ENCODE results near the gene NFATC2.

NFATC2 gene

DNA sequence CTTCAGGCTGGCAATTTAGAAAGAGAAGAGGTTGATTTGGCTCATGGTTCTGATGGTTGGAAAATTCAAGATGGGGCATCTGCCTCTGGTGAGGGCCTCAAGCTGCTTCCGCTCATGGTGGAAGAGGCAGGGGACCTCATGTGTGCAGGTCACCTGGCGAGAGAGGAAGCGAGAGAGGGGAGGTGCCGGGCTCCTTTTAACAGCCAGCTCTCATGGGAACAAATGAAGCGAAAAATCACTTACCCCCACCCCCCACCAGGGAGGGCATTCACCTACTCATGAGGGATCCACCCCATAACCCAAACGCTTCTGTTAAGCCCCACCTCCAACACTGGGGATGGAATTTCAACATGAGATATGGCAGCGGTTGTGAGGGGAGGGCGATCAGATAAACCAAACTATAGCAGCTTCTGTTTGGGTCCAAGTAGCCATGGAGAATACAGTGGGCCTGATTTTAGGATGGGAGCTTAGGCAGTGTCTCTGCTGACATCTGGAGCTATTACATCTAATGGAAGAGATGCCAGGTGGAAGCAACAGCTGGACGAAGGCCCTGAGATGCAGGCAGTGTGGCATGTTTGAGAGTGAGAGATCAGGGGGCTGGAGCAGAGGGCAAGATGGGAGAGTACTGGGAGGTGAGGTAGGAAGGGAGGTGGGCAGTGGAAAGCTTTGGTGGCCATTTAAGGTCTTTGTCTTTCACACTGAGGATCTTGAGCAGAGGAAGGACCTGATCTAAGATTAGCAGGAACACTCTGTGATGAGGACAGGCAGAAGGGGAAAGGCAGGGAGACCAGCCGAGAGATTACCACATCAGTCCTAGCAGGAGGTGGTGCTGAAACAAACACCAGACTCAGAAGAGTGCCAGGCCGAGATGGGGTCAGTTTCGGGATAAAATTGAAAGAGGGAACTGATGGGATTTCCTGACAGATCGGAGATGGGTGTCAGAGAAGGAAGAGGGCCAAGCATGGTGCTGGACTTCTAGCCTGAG is 161.8 kb downstream of the NFATC2 start:
- DNase-seq (ENCODE audit: extremely low read depth in 1 of 2, low read depth in 1 of 2) = no peak

- DNase-seq (ENCODE audit: extremely low read depth in 1 of 2, low read depth in 1 of 2) = no peak
These were observed 162.7 kb downstream of the NFATC2 start for GRCh38 chr20:51379601-51380341.

DNA sequence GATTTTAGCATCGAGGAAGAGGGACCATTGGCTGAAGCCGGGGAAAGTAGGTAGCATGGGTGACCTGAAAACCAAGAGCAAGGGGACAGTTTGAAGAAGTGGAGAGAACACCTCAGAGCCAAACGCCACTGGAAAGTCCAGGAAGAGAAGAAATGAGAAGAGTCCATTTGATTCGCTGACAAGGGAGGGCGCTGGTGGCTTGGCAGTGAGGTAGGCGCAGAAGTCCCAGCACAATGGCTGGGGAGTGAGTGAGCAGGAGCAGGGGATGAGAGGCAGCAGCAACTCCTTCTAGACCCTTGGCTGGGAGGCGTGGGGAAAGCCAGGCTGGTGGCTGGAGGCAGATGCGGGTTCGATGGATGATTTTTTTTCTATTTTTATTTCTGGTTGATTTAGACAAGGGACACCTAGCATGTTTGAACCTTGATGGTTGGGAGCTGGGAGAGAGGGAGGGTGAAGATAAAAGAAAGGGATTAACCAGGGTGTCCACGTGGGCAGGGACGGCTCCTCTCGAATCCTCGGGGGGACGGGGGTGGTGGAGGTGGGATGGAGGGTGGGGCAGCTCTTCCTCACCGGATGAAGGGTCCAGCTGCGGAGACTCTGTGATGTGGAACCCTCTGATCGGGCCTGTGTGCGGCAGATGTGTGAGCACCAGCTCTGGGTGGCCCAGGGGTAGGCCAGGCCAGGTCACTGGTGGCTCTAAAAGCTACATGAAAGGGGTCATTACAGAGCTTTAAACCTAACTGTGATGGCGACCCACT is 164.2 kb downstream of the NFATC2 start:
- no peak for DNase-seq (ENCODE audit: extremely low read depth in 1 of 2, low read depth in 1 of 2)

GRCh38 chr20:51377132-51377531 is 165.4 kb downstream of the NFATC2 start:
- DNase-seq (ENCODE audit: extremely low read depth in 1 of 2, low read depth in 1 of 2) = no peak

DNA sequence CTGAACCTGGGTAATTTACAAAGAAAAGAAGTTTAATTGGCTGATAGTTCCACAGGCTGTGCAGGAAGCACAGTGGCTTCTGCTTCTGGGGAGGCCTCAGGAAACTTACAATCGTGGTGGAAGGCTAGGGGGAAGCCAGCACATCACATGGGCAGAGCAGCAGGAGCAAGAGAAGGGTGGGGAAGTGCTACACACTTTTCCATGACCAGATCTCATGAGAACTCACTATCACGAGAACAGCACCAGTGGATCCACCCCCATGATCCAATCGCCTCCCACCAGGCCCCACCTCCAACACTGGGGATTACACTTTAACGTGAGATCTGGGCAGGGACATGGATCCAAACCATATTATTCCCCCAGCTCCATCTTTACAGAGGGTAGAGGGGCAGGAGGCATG is 166.4 kb downstream of the NFATC2 start:
- no peak for DNase-seq (ENCODE audit: extremely low read depth in 1 of 2, low read depth in 1 of 2)

DNA sequence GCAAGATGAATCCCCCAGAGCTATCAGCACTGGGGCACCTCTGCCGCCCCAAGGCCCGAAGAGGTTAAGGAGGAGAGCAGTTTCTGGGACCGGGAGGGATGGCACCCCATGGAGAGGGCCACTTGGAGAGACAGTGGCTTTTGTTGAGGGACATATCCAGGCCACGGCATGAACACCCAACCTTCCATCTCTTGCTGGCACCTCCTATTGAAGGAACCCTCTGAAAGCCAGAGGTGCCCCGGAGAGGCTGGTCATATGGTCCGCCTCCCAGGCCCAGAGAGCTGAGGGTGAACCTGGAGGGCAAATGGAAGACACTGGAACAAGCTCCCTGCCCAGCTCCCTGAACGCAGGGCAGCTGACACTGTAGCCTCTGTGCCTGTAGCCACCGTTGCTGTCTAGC is 167.0 kb downstream of the NFATC2 start:
- no peak for DNase-seq (ENCODE audit: extremely low read depth in 1 of 2, low read depth in 1 of 2)

GRCh38 chr20:51374961-51375360 is 167.6 kb downstream of the NFATC2 start:
- DNase-seq (ENCODE audit: extremely low read depth in 1 of 2, low read depth in 1 of 2) = no peak

DNA sequence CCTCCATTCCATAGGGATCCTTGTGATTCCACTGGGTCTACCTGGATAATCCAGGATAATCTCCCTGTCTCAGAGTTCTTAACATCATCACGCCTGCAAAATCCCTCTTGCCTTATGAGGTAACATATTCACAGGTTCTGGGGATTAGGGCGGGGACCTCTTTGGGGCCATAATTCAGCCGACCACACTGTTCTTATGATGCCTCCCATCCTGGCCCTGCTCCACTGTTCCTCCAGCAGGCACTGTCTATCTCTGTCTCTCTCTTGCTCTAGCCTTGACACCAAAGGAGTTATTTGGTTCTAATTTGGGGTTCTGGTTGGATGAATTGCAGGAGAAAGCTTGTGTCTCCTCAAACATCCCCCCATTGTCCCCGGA is 168.1 kb downstream of the NFATC2 start:
- DNase-seq (ENCODE audit: extremely low read depth in 1 of 2, low read depth in 1 of 2) = no peak

DNA sequence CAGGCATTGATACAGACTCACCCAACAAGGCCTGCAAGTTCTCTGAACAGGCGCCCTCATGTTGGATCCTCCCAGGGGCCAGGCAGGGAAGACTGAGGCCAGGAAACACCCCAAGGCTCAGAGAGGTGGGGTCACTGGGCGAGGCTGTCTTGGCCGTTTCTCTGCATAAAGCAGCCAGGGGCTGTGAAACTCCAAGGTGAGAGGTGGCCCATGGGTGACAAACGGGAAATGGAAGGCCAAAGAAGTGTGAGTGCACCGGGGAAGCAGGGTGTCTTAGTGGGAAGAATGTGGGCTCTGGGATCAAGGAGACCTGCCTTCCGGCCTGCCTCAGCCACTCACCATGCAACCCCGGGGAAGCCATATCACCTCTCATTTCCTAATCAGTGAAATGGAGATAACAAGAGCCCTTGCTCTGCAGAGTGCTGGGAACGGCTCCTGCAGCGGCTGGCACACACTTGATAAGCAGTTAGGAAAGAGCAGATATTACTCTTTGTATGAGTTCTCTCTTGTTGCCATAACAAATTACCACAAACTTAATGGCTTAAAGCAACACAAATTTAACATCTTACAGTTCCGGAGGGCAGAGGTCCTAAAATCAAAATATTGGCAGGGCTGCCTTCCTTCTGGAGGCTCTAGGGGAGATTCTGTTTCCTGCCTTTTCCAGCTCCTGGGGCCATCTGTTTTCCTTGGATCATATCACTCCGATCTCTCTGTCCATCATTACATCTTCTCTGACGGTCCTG is 168.6 kb downstream of the NFATC2 start:
- DNase-seq (ENCODE audit: extremely low read depth in 1 of 2, low read depth in 1 of 2) = no peak

DNA sequence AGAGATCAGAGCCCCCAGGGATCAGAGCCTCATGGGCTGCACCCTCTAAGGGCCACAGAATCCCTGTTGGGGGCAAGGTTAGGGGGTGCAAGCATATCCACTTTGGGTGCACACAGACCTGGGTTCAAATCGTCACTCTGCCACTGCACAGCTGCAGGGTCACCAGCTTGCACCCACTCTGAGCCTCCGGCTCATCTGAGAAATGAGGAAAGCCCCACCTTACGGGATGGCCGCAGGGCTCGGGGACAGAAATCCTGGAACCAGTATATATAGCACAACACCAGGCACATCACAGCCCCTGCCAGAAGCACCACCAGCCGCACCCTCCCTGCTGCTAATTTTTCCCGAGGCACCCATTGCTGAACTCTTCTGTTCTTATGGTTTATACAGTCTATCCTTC is 169.6 kb downstream of the NFATC2 start:
- DNase-seq (ENCODE audit: extremely low read depth in 1 of 2, low read depth in 1 of 2) = no peak

DNA sequence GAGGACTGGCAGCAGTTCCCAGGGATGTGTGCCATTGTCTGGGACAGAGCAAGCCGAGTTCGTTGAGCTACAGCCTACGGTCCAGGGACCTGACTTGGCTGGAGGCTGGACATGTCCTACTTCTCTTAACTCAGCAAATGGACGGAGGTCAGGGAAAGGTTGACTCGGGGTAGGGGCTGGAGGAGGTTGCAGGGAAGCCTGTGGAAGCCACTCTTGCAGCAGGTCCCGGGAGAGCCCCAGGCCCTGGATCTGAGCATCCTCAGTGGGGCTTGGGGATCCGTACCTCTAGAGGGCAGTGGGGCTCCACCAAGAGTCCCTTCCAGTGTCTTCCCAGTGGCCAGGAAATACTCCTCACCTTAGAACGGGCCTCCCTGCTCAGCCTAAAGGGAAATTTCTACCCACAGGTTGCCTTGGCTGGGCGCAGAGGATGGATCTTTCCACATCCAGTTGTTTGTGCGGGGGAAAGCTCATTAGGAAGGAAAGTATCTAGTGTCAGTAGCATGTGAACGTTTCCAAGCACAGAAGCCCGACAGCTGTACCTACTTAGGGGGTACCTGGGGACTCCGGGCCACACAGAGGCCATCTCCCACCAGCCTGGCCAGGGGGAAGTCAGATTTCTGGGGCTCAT is 170.2 kb downstream of the NFATC2 start:
- peak in 1 of 2 donors; percentile 39 for DNase-seq (ENCODE audit: extremely low read depth in 1 of 2, low read depth in 1 of 2)

DNA sequence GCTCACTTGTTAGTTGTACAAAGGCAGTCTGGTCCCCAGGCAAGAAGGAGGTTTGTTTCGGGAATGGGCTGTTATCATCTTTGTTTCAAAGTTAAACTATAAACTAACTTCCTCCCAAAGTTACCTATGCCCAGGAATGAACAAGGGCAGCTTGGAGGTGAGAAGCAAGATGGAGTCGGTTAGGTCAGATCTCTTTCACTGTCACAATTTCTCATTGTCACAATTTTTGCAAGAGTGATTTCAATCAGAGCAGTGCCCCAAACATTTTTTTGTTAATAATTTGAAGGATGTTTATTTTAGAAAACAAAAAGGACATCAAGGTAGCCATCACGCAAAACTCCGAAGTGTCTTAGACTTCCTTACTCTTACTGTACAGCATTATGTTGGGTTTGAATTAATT is 170.8 kb downstream of the NFATC2 start:
- DNase-seq (ENCODE audit: extremely low read depth in 1 of 2, low read depth in 1 of 2) = no peak

- DNase-seq (ENCODE audit: extremely low read depth in 1 of 2, low read depth in 1 of 2) = no peak
These were observed 173.0 kb downstream of the NFATC2 start for GRCh38 chr20:51369503-51369902.

GRCh38 chr20:51368461-51369211 is 173.9 kb downstream of the NFATC2 start:
- DNase-seq (ENCODE audit: extremely low read depth in 1 of 2, low read depth in 1 of 2) = no peak

DNA sequence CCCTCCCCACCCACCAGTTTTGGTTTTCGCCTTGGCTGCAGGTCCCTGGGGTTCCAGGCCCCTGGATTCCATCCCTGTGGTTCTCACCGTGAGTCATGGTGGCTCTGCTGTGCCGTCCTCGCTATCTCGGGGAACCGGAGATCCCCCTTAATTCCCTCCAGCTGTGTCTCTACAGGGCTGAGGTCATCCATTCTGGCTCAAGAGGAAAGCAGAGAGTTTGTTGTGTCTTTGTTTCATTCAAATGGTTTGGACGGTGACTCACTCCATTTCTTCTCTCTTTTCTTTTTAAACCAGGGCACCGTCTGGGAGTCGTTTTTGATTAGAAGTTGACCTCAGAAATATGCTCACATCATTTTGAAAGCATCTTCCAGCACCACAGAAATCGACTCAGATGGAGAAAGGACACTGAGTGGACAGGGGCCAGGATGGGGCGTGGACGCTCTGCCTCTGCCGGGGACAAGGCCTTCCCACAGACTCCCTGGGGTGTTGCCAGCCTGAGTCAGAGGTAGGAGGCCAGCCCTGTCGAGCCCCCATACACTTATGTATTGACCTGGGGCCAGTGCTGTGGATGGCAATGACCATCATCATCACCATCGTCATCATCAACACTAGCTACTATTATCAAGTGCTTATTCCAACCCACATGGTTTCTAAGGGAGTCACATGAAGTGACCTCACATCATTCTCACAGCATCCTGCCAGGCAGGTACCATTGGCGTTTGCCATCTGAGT is 176.2 kb downstream of the NFATC2 start:
- DNase-seq (ENCODE audit: extremely low read depth in 1 of 2, low read depth in 1 of 2) = no peak

DNA sequence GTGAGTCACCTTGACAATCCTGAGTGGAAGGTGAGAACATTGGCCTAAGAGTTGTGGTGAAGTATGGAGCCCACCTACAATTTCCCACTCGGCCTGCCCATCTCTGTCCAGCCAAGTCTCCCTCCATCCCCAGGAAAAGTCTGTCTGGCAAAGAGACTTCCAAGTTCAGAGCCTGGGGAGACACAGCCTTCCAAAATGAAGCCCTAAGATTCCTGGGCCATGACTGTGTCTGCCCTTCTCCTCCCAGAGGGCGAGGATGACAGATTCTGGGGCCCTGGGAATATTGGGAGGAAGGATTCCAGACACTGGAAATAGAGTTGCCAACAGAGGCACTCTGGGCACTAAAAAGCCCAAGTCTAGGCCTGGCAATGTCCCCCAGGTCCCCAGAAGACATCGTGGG is 176.8 kb downstream of the NFATC2 start:
- DNase-seq (ENCODE audit: extremely low read depth in 1 of 2, low read depth in 1 of 2) = no peak

DNA sequence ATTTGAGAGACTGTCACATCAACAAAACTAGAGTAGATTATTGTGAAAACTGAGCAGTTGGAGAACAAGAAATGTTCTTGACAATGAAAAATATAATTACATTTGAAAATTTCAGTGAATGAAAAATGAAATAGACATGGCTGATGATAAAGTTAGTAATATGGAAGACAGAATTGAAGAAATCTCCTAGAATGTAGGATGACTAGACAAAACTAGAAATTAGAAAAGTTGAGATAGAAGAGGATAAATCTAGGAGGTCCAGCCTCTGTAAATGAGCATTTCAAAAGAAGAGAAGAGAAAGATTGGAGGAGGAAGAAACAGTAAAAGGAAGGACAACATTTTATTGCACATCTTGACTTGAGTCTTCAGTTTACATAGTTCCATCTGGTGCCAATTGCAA is 178.7 kb downstream of the NFATC2 start:
- DNase-seq (ENCODE audit: extremely low read depth in 1 of 2, low read depth in 1 of 2) = no peak

DNA sequence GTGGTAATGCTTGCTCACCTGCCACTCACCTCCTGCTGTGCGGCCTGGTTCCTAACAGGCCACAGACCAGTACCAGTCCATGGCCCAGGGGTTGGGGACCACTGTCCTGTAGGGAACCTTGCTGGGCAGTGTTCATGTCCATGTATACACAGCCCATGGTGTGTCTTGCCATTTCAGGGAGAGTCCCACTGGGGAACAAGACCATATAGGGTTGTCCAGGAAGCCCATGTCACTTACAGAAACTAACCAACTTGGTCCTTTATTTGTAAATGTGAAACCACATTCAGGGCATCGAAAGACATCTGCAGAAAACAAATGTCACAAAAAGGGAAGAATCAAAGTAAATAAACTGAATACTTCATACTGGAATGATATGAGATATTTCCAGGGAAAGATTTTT is 179.1 kb downstream of the NFATC2 start:
- no peak for DNase-seq (ENCODE audit: extremely low read depth in 1 of 2, low read depth in 1 of 2)

- no peak for DNase-seq (ENCODE audit: extremely low read depth in 1 of 2, low read depth in 1 of 2)
These were observed 180.3 kb downstream of the NFATC2 start for GRCh38 chr20:51362254-51362653.

All from activated CD8-positive, alpha-beta memory T cell treated with anti-CD3 and anti-CD28 coated beads for 1 hour (primary cell).